ENCODE results near the gene FXYD6. TPM values are rescaled to one million over a fixed set of nuclear protein-coding genes. Genes with fewer than 3 reads are reported as not detected.
A peak's percentile ranks its signal among the peaks of the same experiment; 100 is the strongest.
"Not testable (repeated sequence)": the region's sequence is repeated elsewhere in the genome, so short reads cannot be mapped to it uniquely, and the experiment has no call there.

The FXYD6 gene
- total and polyA plus RNA-seq, 12 donors: 34.3 to 218 (median 94.1) TPM

DNA sequence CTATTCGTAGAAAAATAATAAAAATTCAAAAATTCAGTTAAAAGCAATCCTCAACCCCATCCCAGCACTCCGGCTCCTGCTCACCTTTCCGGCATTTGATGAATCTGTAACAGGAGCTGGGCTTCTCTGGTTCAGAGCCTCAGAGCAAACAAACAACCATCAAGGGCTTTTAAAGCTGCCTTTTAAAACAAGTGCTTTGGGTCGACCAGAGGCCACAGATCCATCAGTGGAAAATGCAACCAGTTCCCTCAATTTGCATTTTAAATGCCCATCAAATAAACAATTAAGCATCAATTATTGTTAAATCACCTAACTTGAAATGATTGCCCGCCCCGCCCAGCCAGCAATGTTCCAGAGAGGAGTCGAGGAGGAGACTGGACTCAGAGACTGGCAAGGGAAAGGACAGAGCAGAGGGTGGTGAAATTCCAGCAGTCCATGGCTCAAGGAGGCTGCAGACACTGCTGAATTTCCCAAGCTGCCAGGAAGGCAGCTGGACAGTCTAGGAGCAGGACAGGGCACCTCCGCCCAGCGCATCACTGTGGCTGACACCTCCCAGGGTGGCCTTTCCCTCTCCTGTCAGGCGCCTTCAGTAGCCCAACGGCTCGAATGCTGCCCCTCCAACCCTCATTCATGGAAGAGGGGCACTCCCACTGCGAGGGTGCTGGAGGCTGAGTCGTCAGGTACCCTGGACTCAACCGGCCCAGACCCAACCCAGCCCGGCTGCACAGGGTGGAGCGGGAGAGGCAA is 7.5 kb downstream of the FXYD6 start:
- Histone ChIP-seq H3K27ac (peak overlapping the region in 2 of 5 donors; percentile 32 to 71), H3K36me3 (replicated peaks in 1 of 2) (no peaks in the 10 kb centered on the region), H3K9me3 (replicated peaks in 1 of 3) (no peaks in the 10 kb centered on the region), H3K27me3 (no peaks in the 10 kb centered on the region), H3K4me1 (replicated peaks in 1 of 2) (peaks cover 0 to 30% of the 10 kb centered on the region in 2 donors), H3K4me3 (no peak overlapping the region)
- TF ChIP-seq CTCF (IDR thresholded peaks at IDR 0.05) (no peak), POLR2A (IDR thresholded peaks at IDR 0.05) (no peak)
- 85 to 89% (median 86%) methylated on average over 12 to 17 of the region's 17 CpGs for WGBS, 4 donors
- DNase-seq: no peak
- intact Hi-C loops (cut with DNase I): no loop called here

DNA sequence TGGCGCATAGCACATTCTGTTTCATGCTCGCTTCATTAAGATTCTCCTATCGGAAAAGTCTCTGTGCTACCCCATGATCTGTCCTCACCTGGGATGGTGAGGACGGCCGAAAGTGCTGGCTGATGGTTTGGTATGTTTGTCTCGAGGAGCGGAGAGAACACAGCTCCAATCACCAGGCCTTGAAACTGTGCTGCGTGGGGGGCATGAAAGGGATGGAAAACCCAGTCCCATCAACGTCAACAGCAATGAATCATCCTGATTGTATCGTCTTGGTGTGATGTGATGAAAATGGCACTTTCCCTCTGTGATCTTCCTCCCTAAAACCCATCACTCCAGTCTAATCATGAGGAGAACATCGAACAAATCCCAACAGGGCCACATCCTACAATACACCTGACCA is 8.4 kb downstream of the FXYD6 start:
- Histone ChIP-seq H3K4me1 (replicated peaks in 1 of 2) (peaks cover 0 to 21% of the 10 kb centered on the region in 2 donors), H3K36me3 (replicated peaks in 1 of 2) (no peaks in the 10 kb centered on the region), H3K27ac (no peak overlapping the region), H3K4me3 (no peak overlapping the region), H3K27me3 (no peaks in the 10 kb centered on the region), H3K9me3 (replicated peaks in 1 of 3) (no peaks in the 10 kb centered on the region)
- WGBS, 4 donors: 73 to 82% (median 77%) methylated on average over 11 of the region's 11 CpGs
- DNase-seq: no peak
- TF ChIP-seq CTCF (IDR thresholded peaks at IDR 0.05) (no peak), POLR2A (IDR thresholded peaks at IDR 0.05) (no peak)
- intact Hi-C loops (cut with DNase I): no loop called here

DNA sequence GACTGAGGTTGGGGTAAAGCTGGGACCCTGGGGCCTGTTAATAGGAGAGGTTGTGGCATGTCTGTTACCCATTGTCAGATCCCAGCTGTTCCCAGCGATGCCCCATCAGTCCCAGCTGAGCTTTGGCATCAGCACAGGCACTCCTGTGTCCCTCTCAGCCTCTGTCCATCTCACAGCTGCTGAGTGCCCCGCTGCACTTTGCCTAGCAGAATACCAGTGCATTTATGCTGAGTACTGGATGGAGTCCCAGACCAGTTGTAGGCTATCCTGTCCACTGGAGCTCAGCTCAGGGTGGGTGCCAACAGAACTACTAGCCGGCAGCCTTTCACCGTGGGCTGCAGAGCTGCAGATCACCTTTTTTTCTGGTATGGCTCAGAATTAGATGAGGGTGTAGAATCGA is 9.9 kb downstream of the FXYD6 start:
- Histone ChIP-seq H3K4me3 (no peak overlapping the region), H3K36me3 (replicated peaks in 1 of 2) (no peaks in the 10 kb centered on the region), H3K27me3 (no peaks in the 10 kb centered on the region), H3K4me1 (replicated peaks in 1 of 2) (peaks cover 0 to 20% of the 10 kb centered on the region in 2 donors), H3K9me3 (replicated peaks in 1 of 3) (no peaks in the 10 kb centered on the region), H3K27ac (no peak overlapping the region)
- WGBS, 4 donors: 79 to 89% (median 83%) methylated on average over 5 of the region's 5 CpGs
- intact Hi-C loops (cut with DNase I): no loop called here
- TF ChIP-seq CTCF (IDR thresholded peaks at IDR 0.05): no peak
- no peak for TF ChIP-seq POLR2A (IDR thresholded peaks at IDR 0.05)
- no peak for DNase-seq

GRCh38 chr11:117865546-117865945 is 10.9 kb downstream of the FXYD6 start:
- H3K27me3 ChIP-seq; H3K4me3 ChIP-seq; H3K9me3 ChIP-seq (replicated peaks in 1 of 3); H3K27ac ChIP-seq; intact Hi-C loops (cut with DNase I); H3K36me3 ChIP-seq (replicated peaks in 1 of 2): not testable (repeated sequence)
- peaks cover 0 to 30% of the 10 kb centered on the region in 2 donors for H3K4me1 ChIP-seq (replicated peaks in 1 of 2)
- peak in 2 of 7 donors; percentile 16 to 39 for DNase-seq
- WGBS, 4 donors: 91 to 95% (median 93%) methylated on average over 13 of the region's 13 CpGs

- Histone ChIP-seq H3K9me3 (replicated peaks in 1 of 3) (no peaks in the 10 kb centered on the region), H3K4me3 (no peak overlapping the region), H3K27me3 (no peaks in the 10 kb centered on the region), H3K27ac (no peak overlapping the region), H3K36me3 (replicated peaks in 1 of 2) (no peaks in the 10 kb centered on the region), H3K4me1 (replicated peaks in 1 of 2) (peaks cover 0 to 35% of the 10 kb centered on the region in 2 donors)
- TF ChIP-seq POLR2A (IDR thresholded peaks at IDR 0.05) (no peak), CTCF (IDR thresholded peaks at IDR 0.05) (no peak)
- WGBS, 4 donors: 76 to 93% (median 78%) methylated on average over 1 of the region's 1 CpG
- no peak for DNase-seq
- intact Hi-C loops (cut with DNase I): no loop called here
Measured at GRCh38 chr11:117863383-117863782, 13.1 kb downstream of the FXYD6 start.

Data from adrenal gland (tissue), 12 donors.